ENCODE results near the gene CCDC157.

CCDC157 gene

GRCh38 chr22:30357650-30358215, 926 bp downstream of the CCDC157 start:
- DNase-seq: no peak

GRCh38 chr22:30358541-30358940, 1.7 kb downstream of the CCDC157 start:
- DNase-seq: no peak

- no peak for DNase-seq
Observed at GRCh38 chr22:30361916-30362650, 5.3 kb downstream of the CCDC157 start.

GRCh38 chr22:30362651-30363281, 6.0 kb downstream of the CCDC157 start:
- DNase-seq: no peak

GRCh38 chr22:30365891-30366290, 9.1 kb downstream of the CCDC157 start:
- no peak for DNase-seq

- no peak for DNase-seq
Observed at GRCh38 chr22:30368420-30368819, 11.6 kb downstream of the CCDC157 start.

- no peak for DNase-seq
Observed at GRCh38 chr22:30370641-30371230, 13.9 kb downstream of the CCDC157 start.

- DNase-seq: no peak
Observed at GRCh38 chr22:30371321-30371720, 14.5 kb downstream of the CCDC157 start.

GRCh38 chr22:30371981-30372380, 15.2 kb downstream of the CCDC157 start:
- DNase-seq: no peak

- no peak for DNase-seq
Observed at GRCh38 chr22:30372915-30373314, 16.1 kb downstream of the CCDC157 start.

GRCh38 chr22:30373331-30374325, 16.8 kb downstream of the CCDC157 start:
- no peak for DNase-seq

GRCh38 chr22:30375312-30375849, 18.6 kb downstream of the CCDC157 start:
- no peak for DNase-seq

GRCh38 chr22:30380011-30380410, 23.2 kb downstream of the CCDC157 start:
- DNase-seq: no peak

GRCh38 chr22:30381264-30381663, 24.5 kb downstream of the CCDC157 start:
- peak; percentile 61 for DNase-seq

- DNase-seq: no peak
Observed at GRCh38 chr22:30382340-30382739, 25.5 kb downstream of the CCDC157 start.

GRCh38 chr22:30383061-30383460, 26.3 kb downstream of the CCDC157 start:
- no peak for DNase-seq

- no peak for DNase-seq
Observed at GRCh38 chr22:30385942-30386341, 29.1 kb downstream of the CCDC157 start.

- DNase-seq: no peak
Observed at GRCh38 chr22:30386608-30386959, 29.8 kb downstream of the CCDC157 start.

- peak; percentile 80 for DNase-seq
Observed at GRCh38 chr22:30386960-30387827, 30.4 kb downstream of the CCDC157 start, which contains the start of gene RNF215. RNF215 (minus strand) TSS chr22:30387411; CDS start chr22:30387313, 98 bp downstream.

GRCh38 chr22:30390974-30391691, 34.3 kb downstream of the CCDC157 start:
- DNase-seq: peak; percentile 87

Measured in activated CD4-positive, alpha-beta T cell treated with anti-CD3 and anti-CD28 coated beads for 48 hours (primary cell).